ENCODE measurements around the gene WNK2. TPM values are rescaled to one million over a fixed set of nuclear protein-coding genes. Genes with fewer than 3 reads are reported as not detected.

Gene WNK2
- total and polyA plus RNA-seq, 2 donors (not counting 3 experiments of a cell fraction or from before 2014, with no cell fraction given): not detected

DNA sequence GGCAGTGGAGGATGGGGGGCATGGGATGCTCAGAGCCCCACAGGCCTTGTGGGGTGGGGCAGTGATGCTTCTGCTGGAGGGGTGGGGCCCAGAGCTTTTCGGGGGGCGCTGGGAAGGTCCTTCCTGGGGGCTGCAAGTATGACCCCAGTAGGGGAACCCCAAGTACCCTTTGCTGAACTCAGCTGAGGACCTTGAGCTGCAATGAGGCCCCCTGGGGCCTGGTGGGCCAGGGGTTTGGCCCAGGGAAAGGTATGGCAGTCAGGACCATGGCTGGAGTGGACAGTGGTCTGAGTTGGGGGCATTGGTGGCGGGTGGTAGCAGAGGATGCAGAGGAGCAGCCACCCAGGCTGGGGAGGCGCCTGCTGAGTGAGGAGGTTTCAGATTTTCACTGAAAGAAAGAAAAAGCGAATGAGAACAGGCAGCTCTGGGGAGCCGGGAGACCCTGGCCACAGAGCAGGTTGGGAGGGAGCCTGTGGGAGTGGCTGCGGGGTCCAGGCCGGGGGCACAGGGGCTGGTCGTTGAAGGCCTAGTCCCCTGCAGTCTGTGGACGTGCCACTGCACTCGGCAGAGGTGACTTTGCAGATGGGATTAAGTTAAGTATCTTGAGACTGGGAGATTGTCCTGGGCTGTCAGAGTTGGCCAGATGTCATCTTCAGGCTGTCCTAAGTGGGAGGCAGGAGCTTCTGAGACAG lies 19.2 kb downstream of the WNK2 start:
- no peak for TF ChIP-seq POLR2AphosphoS5 (IDR thresholded peaks at IDR 0.05; ENCODE audit: insufficient read depth, low read depth, low read length)
- TF ChIP-seq EZH2 (IDR thresholded peaks at IDR 0.05; ENCODE audit: borderline replicate concordance, low read depth, low read length, severe bottlenecking): no peak
- TF ChIP-seq, protein P1, sequence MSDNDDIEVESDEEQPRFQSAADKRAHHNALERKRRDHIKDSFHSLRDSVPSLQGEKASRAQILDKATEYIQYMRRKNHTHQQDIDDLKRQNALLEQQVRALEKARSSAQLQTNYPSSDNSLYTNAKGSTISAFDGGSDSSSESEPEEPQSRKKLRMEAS (IDR thresholded peaks at IDR 0.05; ENCODE audit: insufficient read depth, insufficient read length): no peak
- TF ChIP-seq POLR2A (IDR thresholded peaks at IDR 0.05; ENCODE audit: low read depth, low read length): no peak
- no peak for TF ChIP-seq JUN (IDR thresholded peaks at IDR 0.05; ENCODE audit: borderline replicate concordance, insufficient read depth, insufficient read length, low read depth)
- TF ChIP-seq GATA2 (IDR thresholded peaks at IDR 0.05; ENCODE audit: insufficient read depth, insufficient read length, low read depth, low read length): no peak
- no peak for TF ChIP-seq MYC (IDR thresholded peaks at IDR 0.05; ENCODE audit: low read depth, low read length)
- no peak for TF ChIP-seq FOS (IDR thresholded peaks at IDR 0.05; ENCODE audit: borderline replicate concordance, insufficient read depth, low read length)
- TF ChIP-seq, protein P2, sequence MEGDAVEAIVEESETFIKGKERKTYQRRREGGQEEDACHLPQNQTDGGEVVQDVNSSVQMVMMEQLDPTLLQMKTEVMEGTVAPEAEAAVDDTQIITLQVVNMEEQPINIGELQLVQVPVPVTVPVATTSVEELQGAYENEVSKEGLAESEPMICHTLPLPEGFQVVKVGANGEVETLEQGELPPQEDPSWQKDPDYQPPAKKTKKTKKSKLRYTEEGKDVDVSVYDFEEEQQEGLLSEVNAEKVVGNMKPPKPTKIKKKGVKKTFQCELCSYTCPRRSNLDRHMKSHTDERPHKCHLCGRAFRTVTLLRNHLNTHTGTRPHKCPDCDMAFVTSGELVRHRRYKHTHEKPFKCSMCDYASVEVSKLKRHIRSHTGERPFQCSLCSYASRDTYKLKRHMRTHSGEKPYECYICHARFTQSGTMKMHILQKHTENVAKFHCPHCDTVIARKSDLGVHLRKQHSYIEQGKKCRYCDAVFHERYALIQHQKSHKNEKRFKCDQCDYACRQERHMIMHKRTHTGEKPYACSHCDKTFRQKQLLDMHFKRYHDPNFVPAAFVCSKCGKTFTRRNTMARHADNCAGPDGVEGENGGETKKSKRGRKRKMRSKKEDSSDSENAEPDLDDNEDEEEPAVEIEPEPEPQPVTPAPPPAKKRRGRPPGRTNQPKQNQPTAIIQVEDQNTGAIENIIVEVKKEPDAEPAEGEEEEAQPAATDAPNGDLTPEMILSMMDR (IDR thresholded peaks at IDR 0.05; ENCODE audit: extremely low read depth in 1 of 2, insufficient read depth in 1 of 2, low read depth in 1 of 2, low read length in 2 of 2): no peak
- Histone ChIP-seq H3K36me3 (ENCODE audit: control insufficient read depth in 2 of 2, extremely low read depth in 1 of 2, insufficient read depth in 2 of 2, low read length in 2 of 2) (no peaks in the 10 kb centered on the region), H3K9me1 (replicated peaks; ENCODE audit: control insufficient read depth, extremely low read depth, insufficient read depth, low read length) (no peaks in the 10 kb centered on the region), H3K4me2 (ENCODE audit: insufficient read depth, low read length) (no peak overlapping the region), H3K27ac (ENCODE audit: insufficient read depth, low read depth, low read length) (no peak overlapping the region), H4K20me1 (replicated peaks; ENCODE audit: control insufficient read depth, extremely low read depth, insufficient read depth, low read length) (no peaks in the 10 kb centered on the region), H3K4me1 (ENCODE audit: control insufficient read depth, extremely low read depth, insufficient read depth, low read length) (no peaks in the 10 kb centered on the region), H3K79me2 (ENCODE audit: control insufficient read depth, insufficient read depth, low read length) (no peaks in the 10 kb centered on the region), H3K4me3 (replicated peaks in 1 of 3; ENCODE audit: insufficient read depth in 1 of 3, low read depth in 1 of 3, low read length in 3 of 3) (no peak overlapping the region), H3K9ac (replicated peaks; ENCODE audit: extremely low read depth, insufficient read depth, low read length) (no peak overlapping the region), H2AFZ (ENCODE audit: low read depth, low read length) (no peak overlapping the region), H3K27me3 (ENCODE audit: control insufficient read depth in 2 of 2, insufficient read depth in 2 of 2, low read length in 2 of 2) (no peaks in the 10 kb centered on the region), H3K9me3 (replicated peaks; ENCODE audit: control insufficient read depth, insufficient read depth, low read length) (no peaks in the 10 kb centered on the region)
- no TSS peak for BruUV-seq (replicated peaks)
- CTCF ChIA-PET: no interaction called here
- DNase-seq (ENCODE audit: low read depth, low spot score): no peak
- dilution Hi-C loops (cut with MboI; ENCODE audit: extremely low pct_ligation_motif_present, low sequenced_read_pairs) (no loop called here), intact Hi-C loops (cut with micrococcal nuclease) (no loop called here)
- POLR2A ChIA-PET: no interaction called here
- FAIRE-seq: no peak

Measured in endothelial cell of umbilical vein (primary cell).